ENCODE data around the gene DNAH6.
A peak's percentile ranks its signal among the peaks of the same experiment; 100 is the strongest.

DNAH6 gene

DNA sequence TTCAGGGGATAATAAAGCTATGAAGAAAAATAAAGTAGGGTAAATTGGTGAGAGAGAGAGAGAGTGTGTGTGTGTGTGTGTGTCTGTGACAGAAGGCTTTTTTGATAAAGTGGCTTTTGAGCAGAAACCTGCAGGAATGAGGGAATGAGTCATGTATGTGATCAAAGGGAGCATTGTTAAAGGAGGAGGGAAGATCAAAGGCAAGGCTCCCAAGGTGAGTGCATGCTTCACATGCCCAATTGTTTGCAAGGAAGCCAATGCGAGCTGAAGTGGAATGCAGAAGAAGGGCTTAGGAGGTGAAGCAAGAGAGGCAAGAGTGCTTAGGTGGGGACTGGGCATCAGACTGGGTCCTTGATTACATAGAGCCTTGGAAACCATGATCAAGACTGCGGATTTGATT is 96.8 kb downstream of the DNAH6 start:
- TF ChIP-seq, protein P1, sequence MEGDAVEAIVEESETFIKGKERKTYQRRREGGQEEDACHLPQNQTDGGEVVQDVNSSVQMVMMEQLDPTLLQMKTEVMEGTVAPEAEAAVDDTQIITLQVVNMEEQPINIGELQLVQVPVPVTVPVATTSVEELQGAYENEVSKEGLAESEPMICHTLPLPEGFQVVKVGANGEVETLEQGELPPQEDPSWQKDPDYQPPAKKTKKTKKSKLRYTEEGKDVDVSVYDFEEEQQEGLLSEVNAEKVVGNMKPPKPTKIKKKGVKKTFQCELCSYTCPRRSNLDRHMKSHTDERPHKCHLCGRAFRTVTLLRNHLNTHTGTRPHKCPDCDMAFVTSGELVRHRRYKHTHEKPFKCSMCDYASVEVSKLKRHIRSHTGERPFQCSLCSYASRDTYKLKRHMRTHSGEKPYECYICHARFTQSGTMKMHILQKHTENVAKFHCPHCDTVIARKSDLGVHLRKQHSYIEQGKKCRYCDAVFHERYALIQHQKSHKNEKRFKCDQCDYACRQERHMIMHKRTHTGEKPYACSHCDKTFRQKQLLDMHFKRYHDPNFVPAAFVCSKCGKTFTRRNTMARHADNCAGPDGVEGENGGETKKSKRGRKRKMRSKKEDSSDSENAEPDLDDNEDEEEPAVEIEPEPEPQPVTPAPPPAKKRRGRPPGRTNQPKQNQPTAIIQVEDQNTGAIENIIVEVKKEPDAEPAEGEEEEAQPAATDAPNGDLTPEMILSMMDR (IDR thresholded peaks at IDR 0.05; ENCODE audit: insufficient read depth, low read length, poor library complexity, severe bottlenecking) = no peak
- no peak for DNase-seq (ENCODE audit: extremely low read depth, insufficient read length)

DNA sequence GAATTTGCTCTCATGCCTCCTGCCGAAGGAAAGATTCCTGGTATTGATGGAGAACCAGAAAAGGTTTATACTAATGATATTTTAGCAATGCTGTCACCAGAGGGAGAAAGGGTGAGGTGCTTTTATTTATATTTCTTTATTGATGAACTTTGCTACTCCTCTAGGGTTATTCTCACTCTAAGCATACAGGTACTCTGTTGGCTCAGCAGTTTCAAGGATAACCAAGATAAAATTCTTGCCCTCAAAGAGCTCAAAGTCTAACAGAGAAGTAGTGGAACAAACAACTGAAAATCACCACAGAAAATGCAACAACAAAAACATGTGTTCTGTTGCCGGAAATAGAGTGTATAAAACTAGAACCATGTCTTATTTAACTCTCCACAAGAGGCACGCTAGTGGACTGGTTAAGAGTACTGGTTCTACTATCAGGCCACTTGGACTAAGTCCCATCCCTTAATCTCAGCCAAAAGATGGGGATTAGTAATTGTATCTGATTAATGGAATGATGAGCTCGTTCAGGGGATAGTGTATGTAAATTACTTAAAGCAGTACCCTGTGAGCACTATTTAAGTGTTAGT is 103.6 kb downstream of the DNAH6 start:
- Histone ChIP-seq H3K4me3 (replicated peaks; ENCODE audit: low read depth, low read length) (no peak overlapping the region), H3K27me3 (replicated peaks; ENCODE audit: control insufficient read depth, insufficient read depth, low read length) (no peaks in the 10 kb centered on the region), H3K36me3 (ENCODE audit: control insufficient read depth, insufficient read depth, low read length) (no peaks in the 10 kb centered on the region)
- no peak for DNase-seq (ENCODE audit: extremely low read depth, insufficient read length)
- TF ChIP-seq, protein P1 (IDR thresholded peaks at IDR 0.05; ENCODE audit: insufficient read depth, low read length, poor library complexity, severe bottlenecking) = no peak

More for the DNA sequence above, 96.8 kb downstream of the DNAH6 start:
- H3K27me3 ChIP-seq (replicated peaks; ENCODE audit: control insufficient read depth, insufficient read depth, low read length) = no peaks in the 10 kb centered on the region
- H3K36me3 ChIP-seq (ENCODE audit: control insufficient read depth, insufficient read depth, low read length) = no peaks in the 10 kb centered on the region
- no peak overlapping the region for H3K4me3 ChIP-seq (replicated peaks; ENCODE audit: low read depth, low read length)

DNA sequence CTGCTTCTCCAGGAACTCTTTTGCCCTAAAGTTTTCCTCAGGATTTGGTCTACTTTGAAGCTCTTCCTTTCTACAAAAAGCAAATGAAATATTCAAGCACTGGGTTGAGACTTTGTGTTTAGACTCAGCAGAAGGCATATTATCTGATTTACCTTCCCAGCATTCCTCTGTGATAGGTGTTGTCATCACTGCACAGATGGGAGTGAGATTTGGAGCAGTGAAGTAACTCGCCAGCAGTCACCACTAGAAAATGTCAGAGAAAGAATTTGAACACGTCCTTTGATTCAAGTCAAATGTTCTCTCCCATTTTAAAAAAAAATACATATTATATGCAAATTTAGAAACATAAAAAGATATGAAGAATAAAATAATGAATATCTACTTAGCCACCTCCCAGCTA is 112.2 kb downstream of the DNAH6 start:
- TF ChIP-seq, protein P1 (IDR thresholded peaks at IDR 0.05; ENCODE audit: insufficient read depth, low read length, poor library complexity, severe bottlenecking) = no peak
- H3K4me3 ChIP-seq (replicated peaks; ENCODE audit: low read depth, low read length) = no peak overlapping the region
- no peaks in the 10 kb centered on the region; the same call in 1 of the 2 replicates for H3K27me3 ChIP-seq (replicated peaks; ENCODE audit: control insufficient read depth, insufficient read depth, low read length)
- DNase-seq (ENCODE audit: extremely low read depth, insufficient read length) = no peak
- no peaks in the 10 kb centered on the region for H3K36me3 ChIP-seq (ENCODE audit: control insufficient read depth, insufficient read depth, low read length)

DNA sequence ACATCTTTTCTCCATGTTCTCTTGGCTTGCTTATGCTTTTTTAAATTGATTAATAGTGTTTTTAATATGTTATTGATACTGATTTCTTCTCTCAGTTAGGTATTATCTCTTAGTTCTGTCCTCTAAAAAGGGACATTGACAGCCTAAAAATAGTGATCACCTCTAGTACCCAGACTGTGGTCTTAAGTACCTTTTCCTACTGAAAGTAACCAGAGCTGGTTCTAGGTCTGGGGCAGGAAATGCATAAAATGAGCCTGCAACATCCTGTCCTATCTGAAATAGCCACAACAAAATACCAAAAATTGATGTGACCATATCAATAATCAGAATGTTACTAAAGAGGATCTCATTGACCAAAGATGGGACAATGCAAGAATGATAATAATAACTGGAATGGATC is 113.3 kb downstream of the DNAH6 start:
- Histone ChIP-seq H3K4me3 (replicated peaks; ENCODE audit: low read depth, low read length) (no peak overlapping the region), H3K36me3 (ENCODE audit: control insufficient read depth, insufficient read depth, low read length) (no peaks in the 10 kb centered on the region), H3K27me3 (replicated peaks; ENCODE audit: control insufficient read depth, insufficient read depth, low read length) (no peaks in the 10 kb centered on the region; the same call in 1 of the 2 replicates)
- TF ChIP-seq, protein P1 (IDR thresholded peaks at IDR 0.05; ENCODE audit: insufficient read depth, low read length, poor library complexity, severe bottlenecking) = no peak
- DNase-seq (ENCODE audit: extremely low read depth, insufficient read length) = no peak

DNA sequence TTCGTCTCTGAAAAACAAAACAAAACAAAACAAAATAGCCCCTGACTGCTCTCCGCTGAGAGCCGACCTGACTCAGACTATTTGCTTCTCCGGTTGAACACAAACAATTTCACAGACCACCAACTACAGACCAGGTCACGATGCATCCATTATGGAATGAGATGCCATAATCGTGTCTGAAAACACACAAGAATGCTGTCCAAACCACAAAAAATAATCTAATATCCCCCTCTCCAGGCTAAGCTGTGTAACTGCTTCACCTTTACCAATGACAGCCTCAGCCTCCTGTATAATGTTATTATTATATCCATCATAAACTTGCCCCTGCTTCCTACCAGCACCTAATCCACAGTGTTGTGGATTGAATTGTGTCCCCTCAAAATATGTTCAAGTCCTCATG is 114.7 kb downstream of the DNAH6 start:
- no peak for DNase-seq (ENCODE audit: extremely low read depth, insufficient read length)
- TF ChIP-seq, protein P1 (IDR thresholded peaks at IDR 0.05; ENCODE audit: insufficient read depth, low read length, poor library complexity, severe bottlenecking) = peak; percentile 43
- H3K27me3 ChIP-seq (replicated peaks; ENCODE audit: control insufficient read depth, insufficient read depth, low read length) = no peaks in the 10 kb centered on the region; the same call in 1 of the 2 replicates
- H3K36me3 ChIP-seq (ENCODE audit: control insufficient read depth, insufficient read depth, low read length) = no peaks in the 10 kb centered on the region
- no peak overlapping the region for H3K4me3 ChIP-seq (replicated peaks; ENCODE audit: low read depth, low read length)

DNA sequence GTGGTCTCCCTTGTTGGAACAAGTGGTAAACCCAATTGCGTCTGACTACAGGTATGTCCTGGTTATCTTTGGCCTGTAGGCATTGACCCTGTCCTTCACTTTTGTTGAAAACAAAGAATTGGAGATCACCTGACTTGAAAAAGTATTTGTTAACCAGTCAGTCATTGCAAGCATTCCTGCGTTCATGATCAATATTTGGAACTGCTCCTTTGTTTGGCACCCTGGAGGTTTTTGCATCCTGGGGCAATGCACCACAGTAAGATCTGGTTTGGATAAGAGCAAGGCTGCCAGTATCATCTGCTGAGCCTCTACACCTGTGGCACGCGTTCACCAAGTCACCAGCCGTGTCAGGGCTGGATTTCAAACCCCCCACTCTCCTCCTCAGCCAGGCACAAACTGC is 115.7 kb downstream of the DNAH6 start:
- H3K4me3 ChIP-seq (replicated peaks; ENCODE audit: low read depth, low read length) = no peak overlapping the region
- H3K27me3 ChIP-seq (replicated peaks; ENCODE audit: control insufficient read depth, insufficient read depth, low read length) = no peaks in the 10 kb centered on the region; the same call in 1 of the 2 replicates
- H3K36me3 ChIP-seq (ENCODE audit: control insufficient read depth, insufficient read depth, low read length) = no peaks in the 10 kb centered on the region
- TF ChIP-seq, protein P1 (IDR thresholded peaks at IDR 0.05; ENCODE audit: insufficient read depth, low read length, poor library complexity, severe bottlenecking) = no peak
- DNase-seq (ENCODE audit: extremely low read depth, insufficient read length) = no peak

All from GM06990 (cell line).